ENCODE measurements around the gene KCNJ10. TPM values are rescaled to one million over a fixed set of nuclear protein-coding genes. Genes with fewer than 3 reads are reported as not detected.

The KCNJ10 gene
- total and polyA plus RNA-seq, 4 experiments from 2014 or later = 0.08 TPM; not detected in 3

- Mint-ChIP-seq H3K4me3 (no peak overlapping the region), H3K4me1 (peaks cover 0 to 7% (median 4%) of the 10 kb centered on the region in 4 donors), H3K36me3 (no peaks in the 10 kb centered on the region), H3K9me3 (no peaks in the 10 kb centered on the region), H3K27me3 (peaks cover 13% of the 10 kb centered on the region in 2 donors), H3K27ac (no peak overlapping the region)
- ChIA-PET CTCF (ENCODE audit: partially characterized antibody) (interaction anchor here (1.1 to 1.8 kb wide), 4 partner anchors 10 to 195 kb away, joined by 5 to 9 read pairs (median 6); no protein-coding TSS in a partner anchor), POLR2A (ENCODE audit: partially characterized antibody) (no interaction called here)
- Histone ChIP-seq H3K27me3 (ENCODE audit: insufficient read depth, low read length) (no peaks in the 10 kb centered on the region), H3K27ac (ENCODE audit: low read depth, low read length) (no peak overlapping the region), H3K4me3 (ENCODE audit: low read length in 2 of 2) (no peak overlapping the region), H3K36me3 (ENCODE audit: insufficient read depth, low read length) (no peaks in the 10 kb centered on the region), H3K4me1 (ENCODE audit: insufficient read depth, low read length) (no peaks in the 10 kb centered on the region), H3K9me3 (ENCODE audit: control insufficient read depth in 1 of 2, low read length in 2 of 2) (no peaks in the 10 kb centered on the region)
- intact Hi-C loops (cut with micrococcal nuclease) = no loop called here
- DNase-seq = no peak
These were observed 76.0 kb downstream of the KCNJ10 start for GRCh38 chr1:159993911-159994310.

DNA sequence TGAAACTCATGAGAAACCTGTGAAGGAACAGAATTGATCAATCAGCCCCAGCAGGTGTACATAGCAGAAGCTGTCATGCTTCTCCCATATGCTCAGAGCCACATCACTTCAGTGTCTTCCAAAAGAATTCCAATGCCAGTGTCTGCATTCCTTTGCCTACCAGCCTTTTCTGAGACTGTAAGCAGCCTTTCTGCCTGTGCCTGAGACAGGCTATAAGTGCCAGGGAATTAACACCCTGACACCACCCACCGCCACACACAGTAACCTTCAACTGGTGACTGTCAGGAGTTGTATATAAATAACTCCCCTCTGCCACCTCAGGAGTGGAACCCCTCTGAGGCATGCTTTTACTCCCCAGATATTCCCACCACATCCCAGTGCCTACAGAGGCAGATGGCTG, 77.8 kb downstream of the KCNJ10 start:
- H3K27ac ChIP-seq (ENCODE audit: low read depth, low read length) = no peak overlapping the region
- intact Hi-C loops (cut with micrococcal nuclease) = no loop called here
- no peak for DNase-seq
- ChIA-PET POLR2A (ENCODE audit: partially characterized antibody) (no interaction called here), CTCF (ENCODE audit: partially characterized antibody) (interaction anchor here (1.2 to 1.5 kb wide), 2 partner anchors 9 to 15 kb away, joined by 3 to 9 read pairs; no protein-coding TSS in a partner anchor)
- no peaks in the 10 kb centered on the region for H3K9me3 Mint-ChIP-seq
- no peaks in the 10 kb centered on the region for H3K36me3 ChIP-seq (ENCODE audit: insufficient read depth, low read length)
- no peak overlapping the region for H3K27ac Mint-ChIP-seq
- H3K9me3 ChIP-seq (ENCODE audit: control insufficient read depth in 1 of 2, low read length in 2 of 2) = no peaks in the 10 kb centered on the region
- H3K4me3 ChIP-seq (ENCODE audit: low read length in 2 of 2) = no peak overlapping the region
- H3K36me3 Mint-ChIP-seq = no peaks in the 10 kb centered on the region
- no peaks in the 10 kb centered on the region for H3K27me3 ChIP-seq (ENCODE audit: insufficient read depth, low read length)
- no peak overlapping the region for H3K4me3 Mint-ChIP-seq
- no peaks in the 10 kb centered on the region for H3K4me1 ChIP-seq (ENCODE audit: insufficient read depth, low read length)
- H3K4me1 Mint-ChIP-seq = peaks cover 0 to 7% (median 4%) of the 10 kb centered on the region in 4 donors
- H3K27me3 Mint-ChIP-seq = peaks cover 14 to 18% of the 10 kb centered on the region in 2 donors

GRCh38 chr1:159991513-159991912, 78.4 kb downstream of the KCNJ10 start:
- Mint-ChIP-seq H3K27me3 (peaks cover 16 to 17% of the 10 kb centered on the region in 2 donors), H3K4me3 (peak overlapping the region in 1 of 8 donors; percentile 60), H3K9me3 (no peaks in the 10 kb centered on the region), H3K36me3 (no peaks in the 10 kb centered on the region), H3K27ac (no peak overlapping the region), H3K4me1 (peaks cover 0 to 7% (median 4%) of the 10 kb centered on the region in 4 donors)
- DNase-seq = peak in 2 of 5 donors; percentile 9 to 10
- no peaks in the 10 kb centered on the region for H3K36me3 ChIP-seq (ENCODE audit: insufficient read depth, low read length)
- ChIA-PET POLR2A (ENCODE audit: partially characterized antibody) (no interaction called here), CTCF (ENCODE audit: partially characterized antibody) (interaction anchor here (1.2 to 1.5 kb wide), 2 partner anchors 10 to 16 kb away, joined by 3 to 9 read pairs; no protein-coding TSS in a partner anchor)
- no peaks in the 10 kb centered on the region for H3K4me1 ChIP-seq (ENCODE audit: insufficient read depth, low read length)
- no peak overlapping the region for H3K27ac ChIP-seq (ENCODE audit: low read depth, low read length)
- no peaks in the 10 kb centered on the region for H3K9me3 ChIP-seq (ENCODE audit: control insufficient read depth in 1 of 2, low read length in 2 of 2)
- H3K27me3 ChIP-seq (ENCODE audit: insufficient read depth, low read length) = no peaks in the 10 kb centered on the region
- intact Hi-C loops (cut with micrococcal nuclease) = no loop called here
- H3K4me3 ChIP-seq (ENCODE audit: low read length in 2 of 2) = no peak overlapping the region

DNA sequence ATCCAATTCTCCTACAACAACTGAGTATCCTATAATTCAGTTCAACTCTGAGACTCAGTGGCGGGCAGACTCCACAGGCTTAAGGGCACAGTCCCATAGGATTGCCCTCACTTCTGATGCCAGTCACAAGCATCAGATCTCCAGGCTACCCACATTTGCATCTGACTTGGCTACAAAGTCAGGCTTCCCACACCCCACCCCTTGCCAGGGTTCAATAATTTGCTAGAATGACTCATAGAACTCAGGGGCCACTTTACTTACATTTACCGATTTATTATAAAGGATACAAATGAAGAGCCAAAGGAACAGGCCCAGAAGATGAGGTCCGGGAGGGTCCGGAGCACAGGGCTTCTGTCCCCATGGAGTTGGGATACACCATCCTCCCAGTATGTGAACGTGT, 80.0 kb downstream of the KCNJ10 start:
- Histone ChIP-seq H3K36me3 (ENCODE audit: insufficient read depth, low read length) (no peaks in the 10 kb centered on the region), H3K27ac (ENCODE audit: low read depth, low read length) (no peak overlapping the region), H3K9me3 (ENCODE audit: control insufficient read depth in 1 of 2, low read length in 2 of 2) (no peaks in the 10 kb centered on the region), H3K27me3 (ENCODE audit: insufficient read depth, low read length) (peaks cover 5% of the 10 kb centered on the region), H3K4me3 (ENCODE audit: low read length in 2 of 2) (no peak overlapping the region), H3K4me1 (ENCODE audit: insufficient read depth, low read length) (no peaks in the 10 kb centered on the region)
- peaks cover 0 to 7% (median 4%) of the 10 kb centered on the region in 4 donors for H3K4me1 Mint-ChIP-seq
- POLR2A ChIA-PET (ENCODE audit: partially characterized antibody) = no interaction called here
- intact Hi-C loops (cut with micrococcal nuclease) = no loop called here
- CTCF ChIA-PET (ENCODE audit: partially characterized antibody) = interaction anchor here (1.0 to 1.4 kb wide), 3 partner anchors 13 to 18 kb away, joined by 3 read pairs; no protein-coding TSS in a partner anchor
- H3K9me3 Mint-ChIP-seq = no peaks in the 10 kb centered on the region
- H3K27ac Mint-ChIP-seq = no peak overlapping the region
- no peaks in the 10 kb centered on the region for H3K36me3 Mint-ChIP-seq
- H3K27me3 Mint-ChIP-seq = peaks cover 16 to 18% of the 10 kb centered on the region in 2 donors
- DNase-seq = no peak
- no peak overlapping the region for H3K4me3 Mint-ChIP-seq

GRCh38 chr1:159989581-159989980, 80.4 kb downstream of the KCNJ10 start:
- H3K9me3 Mint-ChIP-seq = no peaks in the 10 kb centered on the region

DNA sequence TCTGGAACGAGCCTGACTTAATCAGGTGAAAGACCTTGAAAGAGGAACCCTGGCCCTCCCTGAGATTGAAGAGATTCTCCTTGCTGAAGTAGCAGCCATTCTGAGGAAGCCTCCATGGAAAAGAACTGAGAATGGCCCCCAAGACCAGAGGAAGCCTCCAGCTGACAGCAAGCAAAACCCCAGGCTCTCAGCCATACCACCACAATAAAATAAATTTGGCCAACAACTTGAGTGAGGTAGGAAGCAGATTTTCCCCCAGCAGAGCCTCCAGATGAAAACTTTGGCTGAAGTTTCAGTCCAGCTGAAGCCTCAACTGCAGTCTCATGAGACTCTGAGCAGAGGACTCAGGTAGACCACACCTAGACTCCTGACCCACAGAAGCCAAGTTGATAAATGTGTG, 82.0 kb downstream of the KCNJ10 start:
- Histone ChIP-seq H3K27me3 (ENCODE audit: insufficient read depth, low read length) (peaks cover 8% of the 10 kb centered on the region), H3K36me3 (ENCODE audit: insufficient read depth, low read length) (no peaks in the 10 kb centered on the region), H3K9me3 (ENCODE audit: control insufficient read depth in 1 of 2, low read length in 2 of 2) (no peaks in the 10 kb centered on the region), H3K4me1 (ENCODE audit: insufficient read depth, low read length) (no peaks in the 10 kb centered on the region), H3K27ac (ENCODE audit: low read depth, low read length) (no peak overlapping the region), H3K4me3 (ENCODE audit: low read length in 2 of 2) (no peak overlapping the region)
- DNase-seq = no peak
- H3K27me3 Mint-ChIP-seq = peaks cover 18 to 21% of the 10 kb centered on the region in 2 donors
- H3K36me3 Mint-ChIP-seq = no peaks in the 10 kb centered on the region
- no peak overlapping the region for H3K4me3 Mint-ChIP-seq
- H3K4me1 Mint-ChIP-seq = peaks cover 0 to 7% (median 4%) of the 10 kb centered on the region in 4 donors
- CTCF ChIA-PET (ENCODE audit: partially characterized antibody) = no interaction called here
- POLR2A ChIA-PET (ENCODE audit: partially characterized antibody) = no interaction called here
- H3K27ac Mint-ChIP-seq = no peak overlapping the region
- intact Hi-C loops (cut with micrococcal nuclease) = no loop called here
- no peaks in the 10 kb centered on the region for H3K9me3 Mint-ChIP-seq

More at GRCh38 chr1:159989581-159989980, 80.4 kb downstream of the KCNJ10 start:
- Histone ChIP-seq H3K36me3 (ENCODE audit: insufficient read depth, low read length) (no peaks in the 10 kb centered on the region), H3K27ac (ENCODE audit: low read depth, low read length) (no peak overlapping the region), H3K4me3 (ENCODE audit: low read length in 2 of 2) (no peak overlapping the region), H3K4me1 (ENCODE audit: insufficient read depth, low read length) (no peaks in the 10 kb centered on the region), H3K27me3 (ENCODE audit: insufficient read depth, low read length) (peaks cover 5% of the 10 kb centered on the region), H3K9me3 (ENCODE audit: control insufficient read depth in 1 of 2, low read length in 2 of 2) (no peaks in the 10 kb centered on the region)
- DNase-seq = no peak
- Mint-ChIP-seq H3K27ac (no peak overlapping the region), H3K27me3 (peaks cover 19% of the 10 kb centered on the region in 2 donors), H3K36me3 (no peaks in the 10 kb centered on the region), H3K4me1 (peaks cover 0 to 7% (median 4%) of the 10 kb centered on the region in 4 donors), H3K4me3 (no peak overlapping the region)
- intact Hi-C loops (cut with micrococcal nuclease) = no loop called here
- ChIA-PET POLR2A (ENCODE audit: partially characterized antibody) (no interaction called here), CTCF (ENCODE audit: partially characterized antibody) (interaction anchor here (1.1 to 1.4 kb wide), 2 partner anchors 13 to 18 kb away, joined by 3 read pairs; no protein-coding TSS in a partner anchor)

DNA sequence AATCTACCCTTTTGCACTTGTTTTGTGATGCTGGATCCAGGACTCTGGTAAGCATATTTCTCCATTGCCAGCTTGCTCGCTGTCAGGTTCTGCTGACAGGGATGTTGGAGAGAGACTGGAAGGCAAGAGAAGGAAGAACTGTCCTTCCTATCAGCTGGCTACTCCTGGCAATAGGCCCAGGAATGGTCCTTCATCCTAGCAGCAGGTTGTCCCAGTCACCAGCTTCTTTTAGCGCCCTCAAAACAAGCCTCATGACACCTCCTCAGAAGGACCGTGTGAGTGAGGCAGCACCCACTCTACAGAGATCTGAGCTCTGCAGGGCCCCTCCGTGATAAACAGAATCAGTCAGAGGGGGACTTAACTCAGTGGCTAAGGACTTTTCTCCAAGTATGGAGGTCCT, 82.8 kb downstream of the KCNJ10 start:
- Histone ChIP-seq H3K36me3 (ENCODE audit: insufficient read depth, low read length) (no peaks in the 10 kb centered on the region), H3K27ac (ENCODE audit: low read depth, low read length) (no peak overlapping the region), H3K4me1 (ENCODE audit: insufficient read depth, low read length) (no peaks in the 10 kb centered on the region), H3K27me3 (ENCODE audit: insufficient read depth, low read length) (peaks cover 9% of the 10 kb centered on the region), H3K4me3 (ENCODE audit: low read length in 2 of 2) (no peak overlapping the region), H3K9me3 (ENCODE audit: control insufficient read depth in 1 of 2, low read length in 2 of 2) (no peaks in the 10 kb centered on the region)
- Mint-ChIP-seq H3K27me3 (peaks cover 22% of the 10 kb centered on the region in 2 donors), H3K27ac (no peak overlapping the region), H3K36me3 (no peaks in the 10 kb centered on the region), H3K9me3 (no peaks in the 10 kb centered on the region), H3K4me3 (no peak overlapping the region), H3K4me1 (peaks cover 0 to 7% (median 4%) of the 10 kb centered on the region in 4 donors)
- intact Hi-C loops (cut with micrococcal nuclease) = no loop called here
- no peak for DNase-seq
- ChIA-PET POLR2A (ENCODE audit: partially characterized antibody) (no interaction called here), CTCF (ENCODE audit: partially characterized antibody) (no interaction called here)

Measured in CD4-positive, alpha-beta memory T cell (primary cell).